Upper lobe of right lung (tissue), 1 donor: Measurements from ENCODE around the gene NPHP4. TPM values are rescaled to one million over a fixed set of nuclear protein-coding genes. Genes with fewer than 3 reads are reported as not detected.

Experiments
- ATAC-seq: fragments of 200-7000 bp; cut with Tn5 transposase; one replicate; pipeline ENCODE4 v1.9.1; 2020; ENCODE audit warnings: mild to moderate bottlenecking, moderate library complexity
- DNase-seq: peaks from one replicate; pipeline ENCODE4 v3.0.0-alpha.2; 2020
- H3K27ac ChIP-seq: fragments of 200-600 bp; one replicate; pipeline ENCODE4 v1.8.0; 2022
- H3K27me3 ChIP-seq: fragments of 200-600 bp; one replicate; pipeline ENCODE4 v1.8.0; 2022; ENCODE audit warnings: mild to moderate bottlenecking
- H3K36me3 ChIP-seq: fragments of 200-600 bp; one replicate; pipeline ENCODE4 v1.8.0; 2022
- H3K4me1 ChIP-seq: fragments of 200-600 bp; one replicate; pipeline ENCODE4 v1.8.0; 2022
- H3K4me3 ChIP-seq: fragments of 200-600 bp; one replicate; pipeline ENCODE4 v1.8.0; 2022; ENCODE audit warnings: mild to moderate bottlenecking
- H3K9me3 ChIP-seq: fragments of 200-600 bp; one replicate; pipeline ENCODE4 v1.8.0; 2022
- intact Hi-C: fragments of 100-400 bp; cut with DNase I; formaldehyde crosslinking; loops from one replicate; pipeline ENCODE4 v1.11.0; 2022
- total RNA-seq: library from RNA; stranded (reverse); fragmentation: NEBNext Ultra II Directional; extraction: Animal tissue kit (Norgen Biotek cat#: 25700); gene quantifications from one replicate; pipeline ENCODE4 v1.2.1, GENCODE V29; 2021
- TF ChIP-seq, protein P1 (sequence below): fragments of 200-600 bp; IDR thresholded peaks from one replicate; pipeline ENCODE4 v1.8.0; 2022; ENCODE audit warnings: antibody characterized with exemption
- donor health status: DM: no; HTN: yes; CAD: no; lungs with severe emphysema.

NPHP4 gene
- total RNA-seq, 1 donor from 2014 or later = 14.6 TPM

DNA sequence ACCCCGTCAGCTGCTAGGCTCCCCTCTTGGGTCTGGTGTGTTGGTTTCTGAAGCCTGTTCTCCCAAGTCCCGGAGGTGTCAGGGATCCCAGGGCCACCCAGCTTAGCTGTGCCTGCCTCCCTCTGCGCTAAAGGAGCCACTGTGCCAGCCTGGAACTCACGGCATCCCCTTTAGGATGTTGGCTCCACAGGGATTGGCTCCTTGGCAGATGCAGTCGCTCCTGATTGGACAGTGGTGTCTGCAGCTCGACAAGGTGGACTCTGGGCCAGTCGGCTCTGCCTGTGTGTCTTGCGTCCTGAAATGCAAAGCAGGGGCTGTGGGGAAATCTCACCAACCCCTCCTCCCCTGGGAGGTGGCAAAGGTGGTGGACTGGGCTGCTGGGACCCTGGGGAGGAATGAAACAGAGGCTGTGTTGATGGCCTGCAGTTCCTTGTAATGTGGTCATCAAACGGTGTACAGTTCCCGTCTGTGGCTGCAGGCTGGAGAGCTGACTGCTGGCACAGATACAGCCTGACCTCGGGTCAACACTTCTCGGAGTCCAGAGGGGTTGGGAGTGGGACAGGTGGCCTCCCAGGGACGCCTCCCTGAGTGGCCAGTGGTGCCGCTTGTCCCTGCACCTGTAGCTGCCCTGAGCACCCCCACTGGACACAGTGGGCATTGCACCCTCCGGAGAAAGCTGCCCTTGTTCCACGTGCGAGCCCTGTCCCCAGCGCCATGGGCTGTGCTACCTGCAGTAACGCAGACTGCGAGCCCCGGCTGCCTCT lies 41.9 kb upstream of the NPHP4 start:
- intact Hi-C loops = no loop called here
- no peaks in the 10 kb centered on the region for H3K27me3 ChIP-seq
- H3K27ac ChIP-seq = no peak overlapping the region
- peak; percentile 75 for ATAC-seq
- TF ChIP-seq, protein P1, sequence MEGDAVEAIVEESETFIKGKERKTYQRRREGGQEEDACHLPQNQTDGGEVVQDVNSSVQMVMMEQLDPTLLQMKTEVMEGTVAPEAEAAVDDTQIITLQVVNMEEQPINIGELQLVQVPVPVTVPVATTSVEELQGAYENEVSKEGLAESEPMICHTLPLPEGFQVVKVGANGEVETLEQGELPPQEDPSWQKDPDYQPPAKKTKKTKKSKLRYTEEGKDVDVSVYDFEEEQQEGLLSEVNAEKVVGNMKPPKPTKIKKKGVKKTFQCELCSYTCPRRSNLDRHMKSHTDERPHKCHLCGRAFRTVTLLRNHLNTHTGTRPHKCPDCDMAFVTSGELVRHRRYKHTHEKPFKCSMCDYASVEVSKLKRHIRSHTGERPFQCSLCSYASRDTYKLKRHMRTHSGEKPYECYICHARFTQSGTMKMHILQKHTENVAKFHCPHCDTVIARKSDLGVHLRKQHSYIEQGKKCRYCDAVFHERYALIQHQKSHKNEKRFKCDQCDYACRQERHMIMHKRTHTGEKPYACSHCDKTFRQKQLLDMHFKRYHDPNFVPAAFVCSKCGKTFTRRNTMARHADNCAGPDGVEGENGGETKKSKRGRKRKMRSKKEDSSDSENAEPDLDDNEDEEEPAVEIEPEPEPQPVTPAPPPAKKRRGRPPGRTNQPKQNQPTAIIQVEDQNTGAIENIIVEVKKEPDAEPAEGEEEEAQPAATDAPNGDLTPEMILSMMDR = peak; percentile 62
- H3K4me1 ChIP-seq = peaks cover 3% of the 10 kb centered on the region
- H3K9me3 ChIP-seq = no peaks in the 10 kb centered on the region
- H3K4me3 ChIP-seq = no peak overlapping the region
- DNase-seq = no peak
- H3K36me3 ChIP-seq = no peaks in the 10 kb centered on the region

DNA sequence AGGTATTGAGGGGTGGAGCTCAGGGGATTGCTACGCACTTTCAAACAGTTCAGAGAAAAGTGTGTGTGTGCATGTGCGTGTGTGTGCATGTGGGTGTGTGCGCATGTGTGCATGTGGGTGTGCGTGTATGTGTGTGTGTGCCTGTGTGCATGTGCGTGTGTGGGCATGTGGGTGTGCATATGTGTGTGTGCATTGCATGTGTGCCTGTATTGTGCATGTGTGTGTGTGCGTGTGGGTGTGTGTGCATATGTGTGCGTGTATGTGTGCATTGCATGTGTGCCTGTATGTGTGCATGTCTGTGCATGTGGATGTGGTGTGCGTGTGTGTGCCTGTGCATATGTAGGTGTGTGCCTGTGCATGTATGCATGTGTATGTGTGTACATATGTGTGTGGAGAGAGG lies 40.9 kb upstream of the NPHP4 start:
- DNase-seq (no peak), ATAC-seq (no peak)
- Histone ChIP-seq H3K27me3 (no peaks in the 10 kb centered on the region), H3K27ac (no peak overlapping the region), H3K4me1 (peaks cover 3% of the 10 kb centered on the region), H3K9me3 (no peaks in the 10 kb centered on the region), H3K4me3 (no peak overlapping the region), H3K36me3 (no peaks in the 10 kb centered on the region)
- TF ChIP-seq, protein P1 = no peak
- intact Hi-C loops = no loop called here

DNA sequence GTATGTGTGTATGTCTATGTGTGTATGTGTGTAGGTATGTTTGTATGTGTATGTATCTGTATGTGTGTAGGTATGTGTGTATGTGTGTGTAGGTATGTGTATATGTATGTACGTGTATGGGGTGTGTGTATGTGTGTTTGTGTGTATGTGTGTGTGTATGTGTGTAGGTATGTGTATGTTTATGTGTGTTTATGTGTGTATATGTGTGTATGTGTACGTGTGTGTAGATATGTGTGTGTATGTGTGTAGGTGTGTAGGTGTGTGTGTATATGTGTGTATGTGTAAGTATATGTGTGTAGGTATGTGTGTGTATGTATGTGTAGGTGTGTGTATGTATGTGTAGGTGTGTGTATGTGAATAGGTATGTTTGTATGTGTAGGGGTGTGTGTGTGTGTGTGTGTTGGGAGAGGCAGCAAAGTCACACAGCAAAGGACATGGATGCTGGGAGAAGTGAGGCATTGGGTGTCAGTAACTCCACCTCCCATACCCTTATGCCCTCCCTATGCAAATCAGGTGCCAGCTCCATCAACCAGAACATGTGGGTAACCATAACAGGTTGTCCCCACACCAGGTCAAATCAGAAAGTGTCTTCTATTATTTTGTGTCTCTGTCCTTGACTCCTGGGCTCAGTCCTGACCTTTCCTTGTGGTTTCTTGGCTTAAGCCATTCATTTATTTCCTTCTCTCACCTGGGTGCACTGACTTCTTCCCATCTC lies 38.5 kb upstream of the NPHP4 start:
- no peaks in the 10 kb centered on the region for H3K9me3 ChIP-seq
- intact Hi-C loops = no loop called here
- H3K27ac ChIP-seq = no peak overlapping the region
- TF ChIP-seq, protein P1 = no peak
- ATAC-seq (no peak), DNase-seq (no peak)
- H3K4me3 ChIP-seq = no peak overlapping the region
- H3K27me3 ChIP-seq = no peaks in the 10 kb centered on the region
- peaks cover 4% of the 10 kb centered on the region for H3K4me1 ChIP-seq
- H3K36me3 ChIP-seq = no peaks in the 10 kb centered on the region

DNA sequence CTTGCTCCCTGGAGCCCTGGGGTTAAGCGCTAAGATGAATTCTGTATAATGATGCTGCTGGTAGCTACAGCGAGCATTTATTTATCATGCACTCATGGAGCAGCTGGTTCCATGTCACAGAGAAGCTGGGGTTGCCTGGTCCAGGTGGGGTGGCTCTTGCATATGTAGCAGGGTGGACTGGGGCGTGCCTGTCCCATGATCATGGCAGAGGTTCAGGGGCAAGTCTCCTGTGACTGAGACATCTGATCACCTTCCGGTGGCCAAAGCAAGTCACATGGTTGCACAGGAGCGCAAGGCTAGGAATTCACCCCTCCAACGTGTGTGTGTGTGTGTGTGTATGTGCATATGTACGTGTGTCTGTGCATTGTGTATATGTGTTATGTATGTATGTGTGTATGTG lies 37.9 kb upstream of the NPHP4 start:
- Histone ChIP-seq H3K36me3 (no peaks in the 10 kb centered on the region), H3K27me3 (no peaks in the 10 kb centered on the region), H3K4me3 (no peak overlapping the region), H3K9me3 (no peaks in the 10 kb centered on the region), H3K4me1 (peaks cover 8% of the 10 kb centered on the region), H3K27ac (no peak overlapping the region)
- DNase-seq (no peak), ATAC-seq (no peak)
- TF ChIP-seq, protein P1 = no peak
- intact Hi-C loops = no loop called here

DNA sequence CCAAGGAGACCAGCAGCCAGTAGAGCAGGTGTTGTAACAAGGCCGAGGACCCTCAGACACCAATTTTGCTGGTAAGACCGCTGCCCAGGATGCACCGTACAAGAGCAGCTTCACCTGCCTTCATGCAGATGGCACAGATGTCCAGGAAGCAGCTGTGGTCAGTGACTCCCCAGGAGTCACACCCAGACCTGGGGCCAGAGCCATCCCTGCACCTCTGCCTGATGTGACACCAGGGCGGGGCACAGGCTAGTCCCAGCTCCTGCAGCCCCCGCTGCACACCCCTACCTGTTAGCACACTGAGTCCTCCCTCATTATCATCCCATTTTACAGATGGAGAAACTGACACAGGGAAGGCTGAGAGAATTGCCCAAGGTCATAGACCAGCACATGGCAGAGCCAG lies 37.1 kb upstream of the NPHP4 start:
- Histone ChIP-seq H3K4me3 (no peak overlapping the region), H3K27me3 (no peaks in the 10 kb centered on the region), H3K27ac (no peak overlapping the region), H3K9me3 (no peaks in the 10 kb centered on the region), H3K36me3 (no peaks in the 10 kb centered on the region), H3K4me1 (peaks cover 8% of the 10 kb centered on the region)
- intact Hi-C loops = no loop called here
- DNase-seq (no peak), ATAC-seq (no peak)
- TF ChIP-seq, protein P1 = no peak
